Liver (tissue), 9 donors: ENCODE results near the gene BOD1L1. TPM values are rescaled to one million over a fixed set of nuclear protein-coding genes. Genes with fewer than 3 reads are reported as not detected.

ENCODE experiments used
- DNase-seq: peaks from one replicate; pipeline ENCODE4 v3.0.0-alpha.2; 2017; ENCODE audit warnings: low spot score
- H3K27ac ChIP-seq, 2 donors: one replicate each; pipeline ENCODE4 v1.7.0; 2013; ENCODE audit warnings: inconsistent platforms in 2 of 2, low read length in 2 of 2, control low read depth in 1 of 2, low read depth in 1 of 2, mild to moderate bottlenecking in 1 of 2
- H3K27me3 ChIP-seq, 4 donors: one replicate each; pipeline versions ENCODE4 v1.6.1 to v1.7.0; 2013; ENCODE audit warnings: low read length in 3 of 4, inconsistent platforms in 1 of 4, mild to moderate bottlenecking in 1 of 4, moderate library complexity in 1 of 4; ENCODE audit not compliant: control insufficient read depth in 4 of 4, insufficient read depth in 4 of 4
- H3K36me3 ChIP-seq, 4 donors: one replicate each; pipeline versions ENCODE4 v1.6.1 to v1.7.0; 2013; ENCODE audit warnings: low read length in 3 of 4, mild to moderate bottlenecking in 3 of 4, low read depth in 1 of 4, moderate library complexity in 1 of 4; ENCODE audit not compliant: control insufficient read depth in 4 of 4, insufficient read depth in 3 of 4
- H3K4me1 ChIP-seq, 4 donors: one replicate each; pipeline versions ENCODE4 v1.6.1 to v1.7.0; 2013; ENCODE audit warnings: low read length in 3 of 4, mild to moderate bottlenecking in 3 of 4, moderate library complexity in 1 of 4; ENCODE audit not compliant: control insufficient read depth in 4 of 4, insufficient read depth in 4 of 4
- H3K4me3 ChIP-seq, 3 donors: one replicate each; pipeline versions ENCODE4 v1.6.1 to v1.7.0; 2013; ENCODE audit warnings: low read length in 3 of 3, control low read depth in 1 of 3, low read depth in 1 of 3, mild to moderate bottlenecking in 1 of 3
- H3K9ac ChIP-seq, 2 donors: one replicate each; pipeline ENCODE4 v1.7.0; 2013; ENCODE audit warnings: low read length in 2 of 2, mild to moderate bottlenecking in 2 of 2, moderate library complexity in 2 of 2, control low read depth in 1 of 2, low read depth in 1 of 2
- H3K9me3 ChIP-seq, 4 donors: one replicate each; pipeline versions ENCODE4 v1.6.1 to v1.7.0; 2013; ENCODE audit warnings: low read length in 3 of 4; ENCODE audit not compliant: control insufficient read depth in 4 of 4
- EGR1 ChIP-seq, 2 donors: IDR thresholded peaks; 2 replicates each; pipeline ENCODE4 v1.6.1; 2016 to 2018; ENCODE audit warnings: antibody characterized with exemption in 2 of 2, low read depth in 2 of 2
- FOXA1 ChIP-seq: IDR thresholded peaks from 2 replicates; pipeline ENCODE4 v1.6.1; 2016; ENCODE audit warnings: antibody characterized with exemption
- FOXA2 ChIP-seq: IDR thresholded peaks from 2 replicates; pipeline ENCODE4 v1.6.1; 2016; ENCODE audit warnings: antibody characterized with exemption
- GABPA ChIP-seq, 2 donors: IDR thresholded peaks in 1 of 2; conservative IDR thresholded peaks in 1 of 2; 2 replicates each; pipeline ENCODE4 v1.6.1; 2016; ENCODE audit warnings: antibody characterized with exemption in 2 of 2, mild to moderate bottlenecking in 1 of 2, moderate library complexity in 1 of 2
- HNF4A ChIP-seq, 2 donors: conservative IDR thresholded peaks; 2 replicates each; pipeline ENCODE4 v1.6.1; 2016; ENCODE audit warnings: antibody characterized with exemption in 2 of 2, mild to moderate bottlenecking in 2 of 2
- HNF4G ChIP-seq: IDR thresholded peaks from 2 replicates; pipeline ENCODE4 v1.6.1; 2016; ENCODE audit warnings: antibody characterized with exemption
- JUND ChIP-seq, 2 donors: IDR thresholded peaks; 2 replicates each; pipeline ENCODE4 v1.6.1; 2016; ENCODE audit warnings: antibody characterized with exemption in 2 of 2
- NR2F2 ChIP-seq: IDR thresholded peaks from 2 replicates; pipeline ENCODE4 v1.6.1; 2016; ENCODE audit warnings: antibody characterized with exemption
- RAD21 ChIP-seq, 2 donors: IDR thresholded peaks; 2 replicates each; pipeline ENCODE4 v1.6.1; 2016; ENCODE audit warnings: antibody characterized with exemption in 2 of 2, mild to moderate bottlenecking in 2 of 2
- RXRA ChIP-seq, 2 donors: IDR thresholded peaks; 2 replicates each; pipeline ENCODE4 v1.6.1; 2017 to 2018; ENCODE audit warnings: antibody characterized with exemption in 2 of 2, mild to moderate bottlenecking in 1 of 2
- SP1 ChIP-seq: IDR thresholded peaks from 2 replicates; pipeline ENCODE4 v1.6.1; 2018; ENCODE audit warnings: antibody characterized with exemption, mild to moderate bottlenecking
- TAF1 ChIP-seq: conservative IDR thresholded peaks from 2 replicates; pipeline ENCODE4 v1.6.1; 2016; ENCODE audit warnings: antibody characterized with exemption, mild to moderate bottlenecking
- YY1 ChIP-seq: IDR thresholded peaks from 2 replicates; pipeline ENCODE4 v1.6.1; 2016; ENCODE audit warnings: antibody characterized with exemption, mild to moderate bottlenecking
- WGBS: extraction: QIAGEN DNeasy Blood & Tissue Kit; methylation state at CpG from one replicate; pipeline ENCODE4 v1.1.7; 2013; 5-methylcytosine and 5-hydroxymethylcytosine counted together
- polyA plus RNA-seq, 2 donors: library from polyadenylated mRNA; stranded (reverse) in 1 of 2; unstranded in 1 of 2; fragments of 200-250 nt in 1 of 2; fragments of >200 nt in 1 of 2; fragmentation: Nextera tagmentation in 1 of 2; extraction: Ambion mirVana in 1 of 2; gene quantifications; one replicate each; pipeline versions ENCODE4 v1.2.1 to v1.2.3, GENCODE V29; 2013 to 2015
- total RNA-seq, 2 donors: library from RNA; depleted of rRNA; stranded (reverse); fragments of >200 nt; gene quantifications; one replicate each; pipeline ENCODE4 v1.2.3, GENCODE V29; 2014
- TF ChIP-seq, protein P1 (sequence below): IDR thresholded peaks from 2 replicates; pipeline ENCODE4 v1.6.1; 2016; ENCODE audit warnings: antibody characterized with exemption
- TF ChIP-seq, protein P2 (sequence below): IDR thresholded peaks from 2 replicates; pipeline ENCODE4 v1.6.1; 2016; ENCODE audit warnings: antibody characterized with exemption
- TF ChIP-seq, protein P3 (sequence below): fragments of 150-350 bp; IDR thresholded peaks from 2 replicates; pipeline ENCODE4 v1.5.1; 2017; ENCODE audit warnings: improper control_type of control experiment, low read depth, low read length; ENCODE audit not compliant: missing input control
- TF ChIP-seq, protein P4 (sequence below): IDR thresholded peaks from 2 replicates; pipeline ENCODE4 v1.6.1; 2016; ENCODE audit warnings: antibody characterized with exemption, mild to moderate bottlenecking
- TF ChIP-seq, protein P5 (sequence below): IDR thresholded peaks from 2 replicates; pipeline ENCODE4 v1.6.1; 2016; ENCODE audit warnings: antibody characterized with exemption
- donor health status: healthy.
- donor health status: healthy.
- donor health status: healthy.
- donor health status: healthy.
- donor health status: healthy.

BOD1L1 gene
- total and polyA plus RNA-seq, 4 donors = 4.1 to 19.2 (median 10.2) TPM

DNA sequence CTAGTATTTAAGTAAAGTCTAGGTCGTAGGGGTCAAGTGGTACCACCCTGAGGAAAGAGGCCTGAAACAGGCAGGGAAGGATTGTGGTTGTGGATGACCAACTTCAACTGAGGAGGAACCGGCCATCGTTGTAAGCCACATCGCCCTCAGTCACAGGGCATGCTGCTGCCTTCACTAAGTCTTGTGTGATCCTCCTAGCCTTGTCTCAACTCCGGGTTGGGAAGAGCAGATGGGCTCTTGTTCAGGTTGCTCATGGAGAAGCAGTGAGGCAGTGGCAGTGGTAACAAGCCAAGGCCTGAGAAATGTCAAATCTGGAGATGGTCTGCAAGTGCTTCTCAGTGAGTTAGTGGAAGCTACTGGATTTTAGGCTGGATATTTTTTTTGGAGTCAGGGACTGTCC is 60.4 kb downstream of the BOD1L1 start:
- peaks cover 5 to 33% (median 25%) of the 10 kb centered on the region in 4 donors for H3K36me3 ChIP-seq
- TF ChIP-seq YY1 (no peak), EGR1 (IDR thresholded peaks at IDR 0.05; ENCODE audit: low read depth in 2 of 2) (no peak), GABPA (IDR thresholded peaks at IDR 0.05 in 1 of 2, conservative IDR thresholded peaks at IDR 0.05 in 1 of 2) (no peak), HNF4A (conservative IDR thresholded peaks at IDR 0.05) (no peak), RAD21 (IDR thresholded peaks at IDR 0.05) (no peak), SP1 (no peak), NR2F2 (no peak), RXRA (IDR thresholded peaks at IDR 0.05) (no peak), FOXA2 (no peak), FOXA1 (no peak), TAF1 (no peak), HNF4G (no peak), JUND (IDR thresholded peaks at IDR 0.05) (no peak)
- TF ChIP-seq, protein P1, sequence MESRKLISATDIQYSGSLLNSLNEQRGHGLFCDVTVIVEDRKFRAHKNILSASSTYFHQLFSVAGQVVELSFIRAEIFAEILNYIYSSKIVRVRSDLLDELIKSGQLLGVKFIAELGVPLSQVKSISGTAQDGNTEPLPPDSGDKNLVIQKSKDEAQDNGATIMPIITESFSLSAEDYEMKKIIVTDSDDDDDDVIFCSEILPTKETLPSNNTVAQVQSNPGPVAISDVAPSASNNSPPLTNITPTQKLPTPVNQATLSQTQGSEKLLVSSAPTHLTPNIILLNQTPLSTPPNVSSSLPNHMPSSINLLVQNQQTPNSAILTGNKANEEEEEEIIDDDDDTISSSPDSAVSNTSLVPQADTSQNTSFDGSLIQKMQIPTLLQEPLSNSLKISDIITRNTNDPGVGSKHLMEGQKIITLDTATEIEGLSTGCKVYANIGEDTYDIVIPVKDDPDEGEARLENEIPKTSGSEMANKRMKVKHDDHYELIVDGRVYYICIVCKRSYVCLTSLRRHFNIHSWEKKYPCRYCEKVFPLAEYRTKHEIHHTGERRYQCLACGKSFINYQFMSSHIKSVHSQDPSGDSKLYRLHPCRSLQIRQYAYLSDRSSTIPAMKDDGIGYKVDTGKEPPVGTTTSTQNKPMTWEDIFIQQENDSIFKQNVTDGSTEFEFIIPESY = no peak
- TF ChIP-seq, protein P2, sequence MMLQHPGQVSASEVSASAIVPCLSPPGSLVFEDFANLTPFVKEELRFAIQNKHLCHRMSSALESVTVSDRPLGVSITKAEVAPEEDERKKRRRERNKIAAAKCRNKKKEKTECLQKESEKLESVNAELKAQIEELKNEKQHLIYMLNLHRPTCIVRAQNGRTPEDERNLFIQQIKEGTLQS = no peak
- TF ChIP-seq, protein P3, sequence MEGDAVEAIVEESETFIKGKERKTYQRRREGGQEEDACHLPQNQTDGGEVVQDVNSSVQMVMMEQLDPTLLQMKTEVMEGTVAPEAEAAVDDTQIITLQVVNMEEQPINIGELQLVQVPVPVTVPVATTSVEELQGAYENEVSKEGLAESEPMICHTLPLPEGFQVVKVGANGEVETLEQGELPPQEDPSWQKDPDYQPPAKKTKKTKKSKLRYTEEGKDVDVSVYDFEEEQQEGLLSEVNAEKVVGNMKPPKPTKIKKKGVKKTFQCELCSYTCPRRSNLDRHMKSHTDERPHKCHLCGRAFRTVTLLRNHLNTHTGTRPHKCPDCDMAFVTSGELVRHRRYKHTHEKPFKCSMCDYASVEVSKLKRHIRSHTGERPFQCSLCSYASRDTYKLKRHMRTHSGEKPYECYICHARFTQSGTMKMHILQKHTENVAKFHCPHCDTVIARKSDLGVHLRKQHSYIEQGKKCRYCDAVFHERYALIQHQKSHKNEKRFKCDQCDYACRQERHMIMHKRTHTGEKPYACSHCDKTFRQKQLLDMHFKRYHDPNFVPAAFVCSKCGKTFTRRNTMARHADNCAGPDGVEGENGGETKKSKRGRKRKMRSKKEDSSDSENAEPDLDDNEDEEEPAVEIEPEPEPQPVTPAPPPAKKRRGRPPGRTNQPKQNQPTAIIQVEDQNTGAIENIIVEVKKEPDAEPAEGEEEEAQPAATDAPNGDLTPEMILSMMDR = no peak
- TF ChIP-seq, protein P4, sequence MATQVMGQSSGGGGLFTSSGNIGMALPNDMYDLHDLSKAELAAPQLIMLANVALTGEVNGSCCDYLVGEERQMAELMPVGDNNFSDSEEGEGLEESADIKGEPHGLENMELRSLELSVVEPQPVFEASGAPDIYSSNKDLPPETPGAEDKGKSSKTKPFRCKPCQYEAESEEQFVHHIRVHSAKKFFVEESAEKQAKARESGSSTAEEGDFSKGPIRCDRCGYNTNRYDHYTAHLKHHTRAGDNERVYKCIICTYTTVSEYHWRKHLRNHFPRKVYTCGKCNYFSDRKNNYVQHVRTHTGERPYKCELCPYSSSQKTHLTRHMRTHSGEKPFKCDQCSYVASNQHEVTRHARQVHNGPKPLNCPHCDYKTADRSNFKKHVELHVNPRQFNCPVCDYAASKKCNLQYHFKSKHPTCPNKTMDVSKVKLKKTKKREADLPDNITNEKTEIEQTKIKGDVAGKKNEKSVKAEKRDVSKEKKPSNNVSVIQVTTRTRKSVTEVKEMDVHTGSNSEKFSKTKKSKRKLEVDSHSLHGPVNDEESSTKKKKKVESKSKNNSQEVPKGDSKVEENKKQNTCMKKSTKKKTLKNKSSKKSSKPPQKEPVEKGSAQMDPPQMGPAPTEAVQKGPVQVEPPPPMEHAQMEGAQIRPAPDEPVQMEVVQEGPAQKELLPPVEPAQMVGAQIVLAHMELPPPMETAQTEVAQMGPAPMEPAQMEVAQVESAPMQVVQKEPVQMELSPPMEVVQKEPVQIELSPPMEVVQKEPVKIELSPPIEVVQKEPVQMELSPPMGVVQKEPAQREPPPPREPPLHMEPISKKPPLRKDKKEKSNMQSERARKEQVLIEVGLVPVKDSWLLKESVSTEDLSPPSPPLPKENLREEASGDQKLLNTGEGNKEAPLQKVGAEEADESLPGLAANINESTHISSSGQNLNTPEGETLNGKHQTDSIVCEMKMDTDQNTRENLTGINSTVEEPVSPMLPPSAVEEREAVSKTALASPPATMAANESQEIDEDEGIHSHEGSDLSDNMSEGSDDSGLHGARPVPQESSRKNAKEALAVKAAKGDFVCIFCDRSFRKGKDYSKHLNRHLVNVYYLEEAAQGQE = no peak
- TF ChIP-seq, protein P5, sequence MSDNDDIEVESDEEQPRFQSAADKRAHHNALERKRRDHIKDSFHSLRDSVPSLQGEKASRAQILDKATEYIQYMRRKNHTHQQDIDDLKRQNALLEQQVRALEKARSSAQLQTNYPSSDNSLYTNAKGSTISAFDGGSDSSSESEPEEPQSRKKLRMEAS = no peak
- H3K4me1 ChIP-seq = no peaks in the 10 kb centered on the region
- H3K9me3 ChIP-seq = no peaks in the 10 kb centered on the region
- no peak for DNase-seq
- WGBS = 98% methylated on average over 5 of the region's 5 CpGs
- H3K4me3 ChIP-seq = no peak overlapping the region
- H3K27ac ChIP-seq = no peak overlapping the region
- H3K9ac ChIP-seq = no peak overlapping the region
- no peaks in the 10 kb centered on the region for H3K27me3 ChIP-seq
